Measurements from ENCODE around the gene PYCARD.
A peak's percentile ranks its signal among the peaks of the same experiment; 100 is the strongest.
"Not testable (repeated sequence)": the region's sequence is repeated elsewhere in the genome, so short reads cannot be mapped to it uniquely, and the experiment has no call there.

The PYCARD gene

GRCh38 chr16:31179219-31179746, 23.3 kb downstream of the PYCARD start:
- ATAC-seq (ENCODE audit: low read depth) (peak; percentile 1; the same call in 1 of the 3 replicates), DNase-seq (ENCODE audit: low spot score) (no peak)
- no peaks in the 10 kb centered on the region for H3K9me3 ChIP-seq (ENCODE audit: severe bottlenecking)
- H3K4me1 ChIP-seq (ENCODE audit: insufficient read depth, poor library complexity, severe bottlenecking) = no peaks in the 10 kb centered on the region
- peak overlapping the region; percentile 81 for H3K4me3 ChIP-seq (ENCODE audit: severe bottlenecking)
- peaks cover 36% of the 10 kb centered on the region for H3K36me3 ChIP-seq (ENCODE audit: low read depth)
- no peaks in the 10 kb centered on the region for H3K27me3 ChIP-seq (ENCODE audit: insufficient read depth, poor library complexity, severe bottlenecking)
- no peak for TF ChIP-seq CTCF (IDR thresholded peaks at IDR 0.05; ENCODE audit: poor library complexity, severe bottlenecking)
- peak overlapping the region; percentile 77 for H3K27ac ChIP-seq (ENCODE audit: poor library complexity, severe bottlenecking)

DNA sequence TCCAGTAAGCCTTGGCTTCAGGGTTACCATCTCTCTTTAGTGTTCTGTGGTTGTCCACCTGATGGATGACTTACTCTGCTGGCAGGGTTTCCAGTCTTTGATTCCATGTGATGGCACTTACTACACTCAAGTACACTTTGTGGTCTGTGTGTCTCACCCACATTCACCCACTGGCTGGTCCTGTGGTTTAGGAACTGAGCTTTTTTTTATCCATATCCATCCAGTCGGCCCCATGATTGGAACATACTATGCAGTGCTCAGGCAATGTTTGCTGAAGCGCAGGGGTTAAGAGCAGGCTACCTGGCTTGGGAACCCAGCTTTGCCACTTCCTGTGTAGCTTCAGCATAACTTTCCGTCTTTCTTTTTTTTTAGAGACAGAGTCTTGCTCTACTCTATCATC, 25.4 kb downstream of the PYCARD start:
- H3K9me3 ChIP-seq (ENCODE audit: severe bottlenecking) = no peaks in the 10 kb centered on the region
- H3K27me3 ChIP-seq (ENCODE audit: insufficient read depth, poor library complexity, severe bottlenecking) = no peaks in the 10 kb centered on the region
- no peak for ATAC-seq (ENCODE audit: low read depth)
- H3K36me3 ChIP-seq (ENCODE audit: low read depth) = peaks cover 15% of the 10 kb centered on the region
- H3K4me3 ChIP-seq (ENCODE audit: severe bottlenecking) = no peak overlapping the region
- no peak for DNase-seq (ENCODE audit: low spot score)
- TF ChIP-seq CTCF (IDR thresholded peaks at IDR 0.05; ENCODE audit: poor library complexity, severe bottlenecking) = no peak
- no peaks in the 10 kb centered on the region for H3K4me1 ChIP-seq (ENCODE audit: insufficient read depth, poor library complexity, severe bottlenecking)
- H3K27ac ChIP-seq (ENCODE audit: poor library complexity, severe bottlenecking) = no peak overlapping the region

- H3K27me3 ChIP-seq (ENCODE audit: insufficient read depth, poor library complexity, severe bottlenecking); ATAC-seq (ENCODE audit: low read depth); H3K36me3 ChIP-seq (ENCODE audit: low read depth); H3K9me3 ChIP-seq (ENCODE audit: severe bottlenecking); H3K4me1 ChIP-seq (ENCODE audit: insufficient read depth, poor library complexity, severe bottlenecking); H3K4me3 ChIP-seq (ENCODE audit: severe bottlenecking); H3K27ac ChIP-seq (ENCODE audit: poor library complexity, severe bottlenecking); DNase-seq (ENCODE audit: low spot score): not testable (repeated sequence)
Measured at GRCh38 chr16:31170048-31170447, 32.5 kb downstream of the PYCARD start.

DNA sequence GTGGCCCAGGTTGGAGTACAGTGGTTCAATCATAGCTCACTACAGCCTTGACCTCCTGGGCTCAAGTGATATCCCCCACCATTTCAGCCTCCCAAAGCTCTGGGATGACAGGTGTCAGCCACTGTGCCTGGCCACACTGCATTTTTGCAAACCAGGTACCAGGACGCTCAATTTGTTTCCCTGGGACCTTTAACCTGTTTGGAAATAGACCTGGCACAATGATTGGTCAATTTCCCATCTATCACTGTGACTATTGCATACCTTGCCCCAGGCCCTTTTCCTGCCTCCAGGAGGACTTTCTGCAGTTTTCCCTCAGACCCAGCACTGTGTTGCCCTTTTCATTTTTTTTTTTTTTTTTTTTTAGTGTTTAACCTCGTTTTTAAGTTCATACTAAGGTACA, 33.7 kb downstream of the PYCARD start:
- Histone ChIP-seq H3K9me3 (ENCODE audit: severe bottlenecking) (no peaks in the 10 kb centered on the region), H3K4me3 (ENCODE audit: severe bottlenecking) (no peak overlapping the region), H3K36me3 (ENCODE audit: low read depth) (no peaks in the 10 kb centered on the region), H3K4me1 (ENCODE audit: insufficient read depth, poor library complexity, severe bottlenecking) (no peaks in the 10 kb centered on the region), H3K27ac (ENCODE audit: poor library complexity, severe bottlenecking) (no peak overlapping the region), H3K27me3 (ENCODE audit: insufficient read depth, poor library complexity, severe bottlenecking) (no peaks in the 10 kb centered on the region)
- ATAC-seq (ENCODE audit: low read depth) = peak; percentile 64; the same call in 2 of the 3 replicates
- no peak for TF ChIP-seq CTCF (IDR thresholded peaks at IDR 0.05; ENCODE audit: poor library complexity, severe bottlenecking)
- DNase-seq (ENCODE audit: low spot score) = no peak

DNA sequence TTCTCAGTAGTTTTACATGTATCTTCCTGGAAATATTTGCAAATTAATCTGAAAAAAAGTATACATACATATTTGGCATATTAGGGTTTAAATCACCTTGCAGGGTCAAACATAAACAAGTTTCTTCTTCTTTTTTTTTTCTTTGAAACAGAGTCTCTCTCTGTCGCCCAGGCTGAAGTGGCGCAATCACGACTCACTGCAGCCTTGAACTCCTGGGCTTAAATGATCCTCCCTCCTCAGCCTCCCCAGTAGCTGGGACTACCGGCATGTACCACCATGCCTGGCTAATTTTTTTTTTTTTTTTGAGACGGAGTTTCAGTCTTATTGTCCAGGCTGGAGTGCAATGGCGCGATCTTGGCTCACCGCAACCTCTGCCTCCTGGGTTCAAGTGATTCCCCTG, 35.2 kb downstream of the PYCARD start:
- H3K4me1 ChIP-seq (ENCODE audit: insufficient read depth, poor library complexity, severe bottlenecking) = no peaks in the 10 kb centered on the region
- H3K4me3 ChIP-seq (ENCODE audit: severe bottlenecking) = no peak overlapping the region
- H3K36me3 ChIP-seq (ENCODE audit: low read depth) = no peaks in the 10 kb centered on the region
- no peak overlapping the region for H3K27ac ChIP-seq (ENCODE audit: poor library complexity, severe bottlenecking)
- no peak for DNase-seq (ENCODE audit: low spot score)
- no peak for TF ChIP-seq CTCF (IDR thresholded peaks at IDR 0.05; ENCODE audit: poor library complexity, severe bottlenecking)
- no peak for ATAC-seq (ENCODE audit: low read depth)
- H3K27me3 ChIP-seq (ENCODE audit: insufficient read depth, poor library complexity, severe bottlenecking) = no peaks in the 10 kb centered on the region
- H3K9me3 ChIP-seq (ENCODE audit: severe bottlenecking) = no peaks in the 10 kb centered on the region

All from RWPE2 (cell line).